Measurements from ENCODE around the gene XRRA1.

Gene XRRA1

DNA sequence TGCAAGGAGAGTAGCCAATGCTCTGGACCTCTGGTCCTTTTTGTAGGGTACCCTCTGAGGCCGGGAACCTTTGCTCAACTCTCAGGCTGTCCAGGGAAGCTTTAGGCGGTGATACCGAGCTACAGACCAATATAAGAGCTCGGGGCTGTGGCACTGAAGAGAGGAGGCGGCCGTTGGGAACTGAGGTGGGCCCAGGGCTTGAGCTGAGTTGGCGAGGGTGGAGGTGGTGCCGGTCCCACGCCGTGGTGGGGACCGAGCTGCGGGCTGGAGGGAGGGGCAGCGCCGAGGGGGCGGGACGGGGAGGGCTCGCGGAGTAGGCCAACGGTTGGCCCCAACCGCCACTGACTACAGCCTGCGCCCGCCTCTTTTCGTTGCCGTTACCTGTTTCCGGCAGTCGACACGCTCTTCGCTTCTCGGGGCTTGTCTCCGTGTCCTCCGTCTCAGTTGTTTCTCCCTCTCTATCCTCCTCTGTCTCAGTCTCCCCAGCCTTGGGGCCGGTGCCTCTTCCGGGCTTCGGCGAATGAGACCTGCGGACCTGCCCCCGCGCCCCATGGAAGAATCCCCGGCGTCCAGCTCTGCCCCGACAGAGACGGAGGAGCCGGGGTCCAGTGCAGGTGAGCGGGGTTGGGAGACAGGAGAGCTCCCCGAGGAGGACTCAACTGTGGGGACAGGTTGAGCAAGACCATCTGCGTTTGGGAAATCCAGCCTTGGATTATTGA, 39.8 kb upstream of the XRRA1 start, which contains the start of gene NEU3 (continued):
- TF ChIP-seq, protein P1, sequence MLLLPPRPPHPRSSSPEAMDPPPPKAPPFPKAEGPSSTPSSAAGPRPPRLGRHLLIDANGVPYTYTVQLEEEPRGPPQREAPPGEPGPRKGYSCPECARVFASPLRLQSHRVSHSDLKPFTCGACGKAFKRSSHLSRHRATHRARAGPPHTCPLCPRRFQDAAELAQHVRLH (tag by site-specific recombination; IDR thresholded peaks at IDR 0.05), result no peak
- TF ChIP-seq ZNF629 (tag by site-specific recombination; IDR thresholded peaks at IDR 0.05), result no peak
- no peak for TF ChIP-seq REPIN1 (tag by site-specific recombination; IDR thresholded peaks at IDR 0.05; ENCODE audit: low read depth)
- no peak for TF ChIP-seq ZNF23 (tag by site-specific recombination; IDR thresholded peaks at IDR 0.05; ENCODE audit: borderline replicate concordance)
- TF ChIP-seq, protein P2, sequence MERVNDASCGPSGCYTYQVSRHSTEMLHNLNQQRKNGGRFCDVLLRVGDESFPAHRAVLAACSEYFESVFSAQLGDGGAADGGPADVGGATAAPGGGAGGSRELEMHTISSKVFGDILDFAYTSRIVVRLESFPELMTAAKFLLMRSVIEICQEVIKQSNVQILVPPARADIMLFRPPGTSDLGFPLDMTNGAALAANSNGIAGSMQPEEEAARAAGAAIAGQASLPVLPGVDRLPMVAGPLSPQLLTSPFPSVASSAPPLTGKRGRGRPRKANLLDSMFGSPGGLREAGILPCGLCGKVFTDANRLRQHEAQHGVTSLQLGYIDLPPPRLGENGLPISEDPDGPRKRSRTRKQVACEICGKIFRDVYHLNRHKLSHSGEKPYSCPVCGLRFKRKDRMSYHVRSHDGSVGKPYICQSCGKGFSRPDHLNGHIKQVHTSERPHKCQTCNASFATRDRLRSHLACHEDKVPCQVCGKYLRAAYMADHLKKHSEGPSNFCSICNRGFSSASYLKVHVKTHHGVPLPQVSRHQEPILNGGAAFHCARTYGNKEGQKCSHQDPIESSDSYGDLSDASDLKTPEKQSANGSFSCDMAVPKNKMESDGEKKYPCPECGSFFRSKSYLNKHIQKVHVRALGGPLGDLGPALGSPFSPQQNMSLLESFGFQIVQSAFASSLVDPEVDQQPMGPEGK (tag by site-specific recombination; IDR thresholded peaks at IDR 0.05), result peak; percentile 81
- TF ChIP-seq ZNF561 (tag by site-specific recombination; IDR thresholded peaks at IDR 0.05; ENCODE audit: borderline replicate concordance), result no peak
- TF ChIP-seq SETDB1 (IDR thresholded peaks at IDR 0.05; ENCODE audit: insufficient read length, low read length), result no peak
- TF ChIP-seq HOXC10 (CRISPR knock-in tag; IDR thresholded peaks at IDR 0.05), result no peak
- TF ChIP-seq ZSCAN23 (tag by site-specific recombination; IDR thresholded peaks at IDR 0.05), result no peak
- TF ChIP-seq ZNF596 (tag by site-specific recombination; IDR thresholded peaks at IDR 0.05), result no peak
- TF ChIP-seq ZNF423 (tag by site-specific recombination; IDR thresholded peaks at IDR 0.05), result no peak
- TF ChIP-seq BCL11A (tag by site-specific recombination; IDR thresholded peaks at IDR 0.05; ENCODE audit: low read depth), result no peak
- TF ChIP-seq ZNF473 (tag by site-specific recombination; IDR thresholded peaks at IDR 0.05), result no peak
- TF ChIP-seq, protein P3, sequence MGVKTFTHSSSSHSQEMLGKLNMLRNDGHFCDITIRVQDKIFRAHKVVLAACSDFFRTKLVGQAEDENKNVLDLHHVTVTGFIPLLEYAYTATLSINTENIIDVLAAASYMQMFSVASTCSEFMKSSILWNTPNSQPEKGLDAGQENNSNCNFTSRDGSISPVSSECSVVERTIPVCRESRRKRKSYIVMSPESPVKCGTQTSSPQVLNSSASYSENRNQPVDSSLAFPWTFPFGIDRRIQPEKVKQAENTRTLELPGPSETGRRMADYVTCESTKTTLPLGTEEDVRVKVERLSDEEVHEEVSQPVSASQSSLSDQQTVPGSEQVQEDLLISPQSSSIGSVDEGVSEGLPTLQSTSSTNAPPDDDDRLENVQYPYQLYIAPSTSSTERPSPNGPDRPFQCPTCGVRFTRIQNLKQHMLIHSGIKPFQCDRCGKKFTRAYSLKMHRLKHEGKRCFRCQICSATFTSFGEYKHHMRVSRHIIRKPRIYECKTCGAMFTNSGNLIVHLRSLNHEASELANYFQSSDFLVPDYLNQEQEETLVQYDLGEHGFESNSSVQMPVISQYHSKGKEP (tag by site-specific recombination; IDR thresholded peaks at IDR 0.05), result no peak
- TF ChIP-seq, protein P4, sequence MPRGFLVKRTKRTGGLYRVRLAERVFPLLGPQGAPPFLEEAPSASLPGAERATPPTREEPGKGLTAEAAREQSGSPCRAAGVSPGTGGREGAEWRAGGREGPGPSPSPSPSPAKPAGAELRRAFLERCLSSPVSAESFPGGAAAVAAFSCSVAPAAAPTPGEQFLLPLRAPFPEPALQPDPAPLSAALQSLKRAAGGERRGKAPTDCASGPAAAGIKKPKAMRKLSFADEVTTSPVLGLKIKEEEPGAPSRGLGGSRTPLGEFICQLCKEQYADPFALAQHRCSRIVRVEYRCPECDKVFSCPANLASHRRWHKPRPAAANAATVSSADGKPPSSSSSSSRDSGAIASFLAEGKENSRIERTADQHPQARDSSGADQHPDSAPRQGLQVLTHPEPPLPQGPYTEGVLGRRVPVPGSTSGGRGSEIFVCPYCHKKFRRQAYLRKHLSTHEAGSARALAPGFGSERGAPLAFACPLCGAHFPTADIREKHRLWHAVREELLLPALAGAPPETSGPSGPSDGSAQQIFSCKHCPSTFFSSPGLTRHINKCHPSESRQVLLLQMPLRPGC (tag by site-specific recombination; IDR thresholded peaks at IDR 0.05), result no peak
- TF ChIP-seq, protein P5, sequence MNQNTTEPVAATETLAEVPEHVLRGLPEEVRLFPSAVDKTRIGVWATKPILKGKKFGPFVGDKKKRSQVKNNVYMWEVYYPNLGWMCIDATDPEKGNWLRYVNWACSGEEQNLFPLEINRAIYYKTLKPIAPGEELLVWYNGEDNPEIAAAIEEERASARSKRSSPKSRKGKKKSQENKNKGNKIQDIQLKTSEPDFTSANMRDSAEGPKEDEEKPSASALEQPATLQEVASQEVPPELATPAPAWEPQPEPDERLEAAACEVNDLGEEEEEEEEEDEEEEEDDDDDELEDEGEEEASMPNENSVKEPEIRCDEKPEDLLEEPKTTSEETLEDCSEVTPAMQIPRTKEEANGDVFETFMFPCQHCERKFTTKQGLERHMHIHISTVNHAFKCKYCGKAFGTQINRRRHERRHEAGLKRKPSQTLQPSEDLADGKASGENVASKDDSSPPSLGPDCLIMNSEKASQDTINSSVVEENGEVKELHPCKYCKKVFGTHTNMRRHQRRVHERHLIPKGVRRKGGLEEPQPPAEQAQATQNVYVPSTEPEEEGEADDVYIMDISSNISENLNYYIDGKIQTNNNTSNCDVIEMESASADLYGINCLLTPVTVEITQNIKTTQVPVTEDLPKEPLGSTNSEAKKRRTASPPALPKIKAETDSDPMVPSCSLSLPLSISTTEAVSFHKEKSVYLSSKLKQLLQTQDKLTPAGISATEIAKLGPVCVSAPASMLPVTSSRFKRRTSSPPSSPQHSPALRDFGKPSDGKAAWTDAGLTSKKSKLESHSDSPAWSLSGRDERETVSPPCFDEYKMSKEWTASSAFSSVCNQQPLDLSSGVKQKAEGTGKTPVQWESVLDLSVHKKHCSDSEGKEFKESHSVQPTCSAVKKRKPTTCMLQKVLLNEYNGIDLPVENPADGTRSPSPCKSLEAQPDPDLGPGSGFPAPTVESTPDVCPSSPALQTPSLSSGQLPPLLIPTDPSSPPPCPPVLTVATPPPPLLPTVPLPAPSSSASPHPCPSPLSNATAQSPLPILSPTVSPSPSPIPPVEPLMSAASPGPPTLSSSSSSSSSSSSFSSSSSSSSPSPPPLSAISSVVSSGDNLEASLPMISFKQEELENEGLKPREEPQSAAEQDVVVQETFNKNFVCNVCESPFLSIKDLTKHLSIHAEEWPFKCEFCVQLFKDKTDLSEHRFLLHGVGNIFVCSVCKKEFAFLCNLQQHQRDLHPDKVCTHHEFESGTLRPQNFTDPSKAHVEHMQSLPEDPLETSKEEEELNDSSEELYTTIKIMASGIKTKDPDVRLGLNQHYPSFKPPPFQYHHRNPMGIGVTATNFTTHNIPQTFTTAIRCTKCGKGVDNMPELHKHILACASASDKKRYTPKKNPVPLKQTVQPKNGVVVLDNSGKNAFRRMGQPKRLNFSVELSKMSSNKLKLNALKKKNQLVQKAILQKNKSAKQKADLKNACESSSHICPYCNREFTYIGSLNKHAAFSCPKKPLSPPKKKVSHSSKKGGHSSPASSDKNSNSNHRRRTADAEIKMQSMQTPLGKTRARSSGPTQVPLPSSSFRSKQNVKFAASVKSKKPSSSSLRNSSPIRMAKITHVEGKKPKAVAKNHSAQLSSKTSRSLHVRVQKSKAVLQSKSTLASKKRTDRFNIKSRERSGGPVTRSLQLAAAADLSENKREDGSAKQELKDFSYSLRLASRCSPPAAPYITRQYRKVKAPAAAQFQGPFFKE (tag by site-specific recombination; IDR thresholded peaks at IDR 0.05; ENCODE audit: borderline replicate concordance), result no peak
- no peak for TF ChIP-seq ZNF174 (tag by site-specific recombination; IDR thresholded peaks at IDR 0.05)
- TF ChIP-seq HOXA7 (CRISPR knock-in tag; IDR thresholded peaks at IDR 0.05; ENCODE audit: borderline replicate concordance), result no peak
- no peak for TF ChIP-seq ZNF24 (tag by site-specific recombination; IDR thresholded peaks at IDR 0.05)
- TF ChIP-seq ZBTB1 (tag by site-specific recombination; IDR thresholded peaks at IDR 0.05), result no peak
- no peak for TF ChIP-seq ZNF510 (tag by site-specific recombination; IDR thresholded peaks at IDR 0.05; ENCODE audit: insufficient replicate concordance)
- peak; percentile 78 for TF ChIP-seq ZFHX2 (tag by site-specific recombination; conservative IDR thresholded peaks at IDR 0.05)
- TF ChIP-seq ZFP69B (tag by site-specific recombination; IDR thresholded peaks at IDR 0.05), result peak; percentile 99
- no peak for TF ChIP-seq ZNF37A (tag by site-specific recombination; IDR thresholded peaks at IDR 0.05)
- no peak for TF ChIP-seq ZNF114 (tag by site-specific recombination; IDR thresholded peaks at IDR 0.05)
- no peak for TF ChIP-seq ZNF10 (tag by site-specific recombination; IDR thresholded peaks at IDR 0.05)
- no peak for TF ChIP-seq TRIM28 (IDR thresholded peaks at IDR 0.05; ENCODE audit: borderline replicate concordance, low read length)
- no peak for TF ChIP-seq ZNF623 (tag by site-specific recombination; IDR thresholded peaks at IDR 0.05)
- TF ChIP-seq ZNF768 (tag by site-specific recombination; IDR thresholded peaks at IDR 0.05), result no peak
- TF ChIP-seq ZNF654 (tag by site-specific recombination; IDR thresholded peaks at IDR 0.05; ENCODE audit: low read depth), result no peak
- no peak for TF ChIP-seq ZNF791 (tag by site-specific recombination; IDR thresholded peaks at IDR 0.05)

Measured in HEK293 (cell line).